AG09309 (cell line): ENCODE results near the gene ABLIM1.

Experiments used
- DNase-seq: peaks from one replicate; pipeline ENCODE4 v3.0.0-alpha.2; 2010; ENCODE audit warnings: low read depth
- H3K4me3 ChIP-seq: 2 replicates; pipeline ENCODE4 v1.5.1; 2011; ENCODE audit warnings: mild to moderate bottlenecking, low read depth, low read length, moderate library complexity; ENCODE audit not compliant: control insufficient read depth
- TF ChIP-seq, protein P1 (sequence below): IDR thresholded peaks from 2 replicates; pipeline ENCODE4 v1.5.1; 2011; ENCODE audit warnings: mild to moderate bottlenecking, low read depth, low read length, inconsistent platforms; ENCODE audit not compliant: insufficient read depth, control insufficient read depth; ENCODE audit errors: missing control alignments

Gene ABLIM1

DNA sequence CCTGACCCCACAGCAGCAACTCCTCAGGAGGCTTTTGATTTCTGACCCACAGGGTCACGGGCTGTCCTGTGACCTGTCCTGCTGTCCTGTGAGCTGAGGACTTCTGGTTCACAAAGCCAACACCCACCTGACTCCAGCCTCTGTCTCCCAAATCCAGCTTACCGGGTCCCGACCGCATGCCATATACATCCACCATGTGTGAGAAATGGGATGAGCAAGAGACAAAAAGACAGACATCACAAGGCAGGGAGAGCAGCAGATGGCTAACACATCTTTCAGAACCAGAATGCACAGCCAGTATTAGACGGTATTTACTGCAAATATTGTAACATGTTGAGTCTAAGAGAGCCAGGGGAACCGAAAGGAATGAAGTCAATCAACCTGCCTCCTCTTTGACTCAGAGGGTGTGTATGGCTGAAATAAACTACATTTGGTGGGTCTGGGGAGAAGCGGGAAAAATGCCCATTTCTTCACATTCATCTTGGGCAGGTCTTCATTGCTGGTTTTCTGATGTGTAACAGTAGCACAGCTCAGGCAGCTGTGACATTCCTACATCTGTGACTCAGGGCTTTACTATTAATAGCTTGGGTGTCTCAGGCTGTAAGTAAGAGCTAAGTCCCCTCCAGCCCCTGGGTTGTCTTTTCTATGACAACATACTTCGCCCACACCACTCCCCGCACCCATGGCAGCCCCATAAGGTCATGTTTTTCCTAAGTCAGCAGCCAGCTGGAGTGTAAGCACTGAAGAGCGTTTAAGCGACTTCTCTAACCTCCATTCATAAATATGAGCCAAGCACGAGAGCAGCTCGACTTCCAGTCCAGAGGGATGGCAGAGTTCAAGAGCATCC, 25.0 kb downstream of the ABLIM1 start:
- H3K4me3 ChIP-seq = peak overlapping the region; percentile 10
- TF ChIP-seq, protein P1, sequence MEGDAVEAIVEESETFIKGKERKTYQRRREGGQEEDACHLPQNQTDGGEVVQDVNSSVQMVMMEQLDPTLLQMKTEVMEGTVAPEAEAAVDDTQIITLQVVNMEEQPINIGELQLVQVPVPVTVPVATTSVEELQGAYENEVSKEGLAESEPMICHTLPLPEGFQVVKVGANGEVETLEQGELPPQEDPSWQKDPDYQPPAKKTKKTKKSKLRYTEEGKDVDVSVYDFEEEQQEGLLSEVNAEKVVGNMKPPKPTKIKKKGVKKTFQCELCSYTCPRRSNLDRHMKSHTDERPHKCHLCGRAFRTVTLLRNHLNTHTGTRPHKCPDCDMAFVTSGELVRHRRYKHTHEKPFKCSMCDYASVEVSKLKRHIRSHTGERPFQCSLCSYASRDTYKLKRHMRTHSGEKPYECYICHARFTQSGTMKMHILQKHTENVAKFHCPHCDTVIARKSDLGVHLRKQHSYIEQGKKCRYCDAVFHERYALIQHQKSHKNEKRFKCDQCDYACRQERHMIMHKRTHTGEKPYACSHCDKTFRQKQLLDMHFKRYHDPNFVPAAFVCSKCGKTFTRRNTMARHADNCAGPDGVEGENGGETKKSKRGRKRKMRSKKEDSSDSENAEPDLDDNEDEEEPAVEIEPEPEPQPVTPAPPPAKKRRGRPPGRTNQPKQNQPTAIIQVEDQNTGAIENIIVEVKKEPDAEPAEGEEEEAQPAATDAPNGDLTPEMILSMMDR = no peak
- DNase-seq = peak; percentile 61

DNA sequence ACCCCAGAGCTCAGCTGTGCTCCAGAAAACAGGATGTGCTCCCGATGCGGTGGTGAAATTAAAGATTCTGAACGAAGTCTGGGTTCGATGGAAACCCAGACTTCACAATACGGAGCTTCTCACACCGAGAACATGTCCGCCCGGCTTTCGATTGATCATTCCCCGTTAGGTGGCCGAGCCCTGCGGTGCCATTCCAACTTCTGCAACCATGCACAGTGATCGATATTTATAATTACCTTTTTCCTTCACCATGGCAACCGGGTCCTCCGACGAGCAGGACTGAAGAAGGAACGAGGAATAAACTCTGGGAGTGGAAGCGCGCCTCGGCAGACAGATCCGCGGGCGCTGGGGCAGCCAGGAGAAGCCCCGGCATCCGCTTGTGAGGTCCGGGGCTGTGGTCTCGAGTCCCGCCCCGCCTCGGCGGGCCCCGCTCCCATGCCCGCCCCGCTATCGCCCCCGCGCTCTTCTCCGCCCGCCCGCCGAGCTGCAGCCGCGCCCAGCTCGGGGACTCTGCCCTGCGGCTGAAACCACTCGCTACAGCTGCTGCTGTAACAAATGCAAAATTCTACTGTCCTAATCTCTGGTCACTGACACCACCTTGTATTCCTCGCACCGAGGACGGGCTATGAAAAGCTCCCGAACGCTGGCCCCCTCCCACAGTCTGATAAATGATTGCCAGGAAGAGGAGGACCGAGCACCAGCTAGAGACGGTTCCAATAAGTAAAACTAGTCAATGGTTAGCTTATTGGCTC, 26.2 kb downstream of the ABLIM1 start:
- peak overlapping the region; percentile 58 for H3K4me3 ChIP-seq
- TF ChIP-seq, protein P1 = no peak

DNA sequence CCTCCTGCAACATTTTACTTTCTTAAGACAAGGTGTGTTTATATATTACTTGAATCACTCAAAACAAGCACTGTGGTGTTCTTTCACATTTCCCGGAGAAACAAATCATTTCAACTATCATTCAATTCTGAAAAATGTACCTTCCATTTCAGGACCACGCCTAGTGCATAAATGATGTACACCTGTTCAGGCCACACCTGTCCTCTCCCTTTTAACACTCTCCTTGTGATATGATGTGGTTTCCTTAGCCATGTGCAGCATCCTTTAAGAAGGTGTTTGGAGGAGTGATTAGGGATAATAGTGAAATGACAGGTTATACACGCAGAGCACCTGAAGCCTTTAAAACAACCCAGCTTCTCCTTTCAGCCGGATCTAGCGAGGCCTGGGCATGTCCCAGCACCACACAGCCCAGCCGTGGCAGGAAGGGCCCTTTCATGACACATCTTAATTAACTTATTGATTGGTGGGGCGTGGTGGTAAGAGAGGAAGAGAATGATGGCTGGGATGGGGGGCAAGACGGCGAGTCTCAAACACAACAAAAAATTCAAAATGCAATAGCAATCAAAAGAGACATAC, 26.9 kb downstream of the ABLIM1 start:
- TF ChIP-seq, protein P1 = no peak
- DNase-seq = no peak
- peak overlapping the region; percentile 58 for H3K4me3 ChIP-seq

More for the DNA sequence above, 26.2 kb downstream of the ABLIM1 start:
- no peak for DNase-seq

DNA sequence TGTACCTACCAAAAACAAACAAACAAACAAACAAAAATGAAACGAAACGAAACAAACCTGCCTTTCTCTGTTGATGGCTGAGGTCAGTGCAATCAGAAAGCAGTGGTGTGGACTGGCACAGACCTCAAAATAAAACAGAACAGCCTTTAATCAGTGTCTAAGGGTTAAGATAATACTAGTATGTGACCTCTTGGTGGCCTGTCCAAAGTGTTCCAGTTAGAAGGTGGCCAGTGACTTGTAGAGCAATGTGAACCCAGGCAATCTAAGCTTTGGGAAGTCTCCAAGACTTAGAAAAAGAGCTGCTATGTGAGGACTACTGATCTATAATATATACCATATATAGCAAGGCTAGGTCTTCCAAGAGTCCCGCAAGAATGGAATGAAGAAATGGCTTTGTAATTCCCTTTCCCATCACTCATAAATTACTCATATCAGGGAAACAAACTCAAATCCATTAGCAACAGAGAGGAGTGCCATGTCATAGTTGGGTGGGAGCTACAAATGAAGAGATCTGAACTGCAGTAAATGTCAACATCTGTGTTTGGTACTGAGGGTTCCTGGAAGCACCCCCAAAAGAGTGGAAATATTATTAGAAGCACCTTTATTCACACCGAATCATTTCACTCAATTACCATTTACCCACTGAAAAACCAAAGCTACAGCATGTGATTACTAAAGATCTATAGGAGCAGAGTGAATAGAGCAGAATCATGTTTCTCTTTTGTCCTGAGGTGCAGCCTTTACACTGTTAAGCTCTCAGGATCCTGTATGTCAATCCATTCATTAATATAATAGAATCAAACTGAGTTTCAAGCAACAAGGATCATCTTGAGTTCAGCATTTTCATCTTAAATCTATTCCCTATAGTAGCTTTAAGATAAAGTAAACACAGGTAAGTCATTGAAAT, 28.0 kb downstream of the ABLIM1 start:
- TF ChIP-seq, protein P1 = no peak
- no peak overlapping the region for H3K4me3 ChIP-seq
- DNase-seq = no peak

DNA sequence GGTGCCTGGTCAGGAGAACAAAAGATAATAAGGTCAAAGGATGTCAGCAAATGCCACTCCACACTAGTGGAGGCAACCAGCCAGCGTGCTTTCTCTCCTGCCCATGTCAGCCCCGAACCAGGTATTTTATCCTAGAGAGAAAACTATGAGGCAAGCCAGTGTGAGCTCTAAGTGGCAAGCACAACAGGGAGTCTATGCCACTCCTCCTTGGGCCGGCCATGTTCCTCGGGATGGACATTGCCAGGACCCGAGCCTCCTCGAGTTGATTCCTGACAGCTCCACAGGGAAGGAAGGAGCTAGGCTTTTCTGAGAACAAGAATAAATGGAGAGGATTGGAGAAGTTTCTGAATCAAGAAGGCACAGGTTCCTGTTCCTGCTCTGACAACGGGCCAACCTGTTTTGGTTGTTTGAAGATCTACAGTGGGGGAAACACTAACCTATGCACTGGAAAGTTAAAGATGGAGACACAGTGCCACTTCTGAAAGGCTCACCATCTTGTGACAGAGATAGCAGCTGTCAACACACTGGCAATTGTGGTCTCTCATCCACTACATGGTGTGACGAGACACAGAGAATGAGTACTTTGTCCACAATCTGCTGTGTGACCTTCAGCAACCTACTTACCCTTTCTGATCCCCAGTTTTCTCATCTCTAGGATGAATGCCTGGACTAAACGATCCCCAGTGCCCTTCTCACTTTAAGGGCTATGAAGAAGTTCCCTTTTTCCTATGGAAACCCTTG, 28.8 kb downstream of the ABLIM1 start:
- TF ChIP-seq, protein P1 = no peak
- no peak for DNase-seq
- no peak overlapping the region for H3K4me3 ChIP-seq
